ENCODE results near the gene TMEM91. TPM values are rescaled to one million over a fixed set of nuclear protein-coding genes. Genes with fewer than 3 reads are reported as not detected.

The TMEM91 gene
- total and polyA plus RNA-seq, 2 of the 13 experiments (the other 11 are each of a cell fraction or from before 2014, with no cell fraction given), result 6.3 to 10.3 TPM

- TF ChIP-seq LCORL (IDR thresholded peaks at IDR 0.05) (no peak), LCORL (CRISPR knock-in tag; IDR thresholded peaks at IDR 0.05) (0 out of 2 replicates have a peak, but pooled peaks have one; percentile 26), ZBTB40 (IDR thresholded peaks at IDR 0.05) (no peak), ZBTB40 (CRISPR knock-in tag; IDR thresholded peaks at IDR 0.05) (no peak), AGO1 (IDR thresholded peaks at IDR 0.05; ENCODE audit: low read depth, low read length, poor library complexity, severe bottlenecking) (peak; percentile 89), ZNF788 (CRISPR knock-in tag; IDR thresholded peaks at IDR 0.05; ENCODE audit: borderline replicate concordance) (0 out of 2 replicates have a peak, but pooled peaks have one; percentile 58), KLF6 (CRISPR knock-in tag; IDR thresholded peaks at IDR 0.05) (0 out of 2 replicates have a peak, but pooled peaks have one; percentile 19), HOXA3 (CRISPR knock-in tag; IDR thresholded peaks at IDR 0.05) (peak; percentile 51), ZNF451 (CRISPR knock-in tag; IDR thresholded peaks at IDR 0.05) (peak; percentile 49; the same call in 1 of the 2 replicates), NR2F2 (IDR thresholded peaks at IDR 0.05; ENCODE audit: borderline replicate concordance, low read depth) (0 out of 2 replicates have a peak, but pooled peaks have one; percentile 25), SRSF1 (optimal IDR thresholded peaks at IDR 0.05; ENCODE audit: low read depth, low read length) (peak; percentile 66)
These were observed at the start of gene TMEM91 (continued) for GRCh38 chr19:41376241-41376997.

Measured in HepG2 (cell line).